Measurements from ENCODE around the gene CRAT. TPM values are rescaled to one million over a fixed set of nuclear protein-coding genes. Genes with fewer than 3 reads are reported as not detected.
A peak's percentile ranks its signal among the peaks of the same experiment; 100 is the strongest.
"Not testable (repeated sequence)": the region's sequence is repeated elsewhere in the genome, so short reads cannot be mapped to it uniquely, and the experiment has no call there.

The CRAT gene
- total and polyA plus RNA-seq, 11 donors = 37.0 to 126 (median 65.7) TPM

DNA sequence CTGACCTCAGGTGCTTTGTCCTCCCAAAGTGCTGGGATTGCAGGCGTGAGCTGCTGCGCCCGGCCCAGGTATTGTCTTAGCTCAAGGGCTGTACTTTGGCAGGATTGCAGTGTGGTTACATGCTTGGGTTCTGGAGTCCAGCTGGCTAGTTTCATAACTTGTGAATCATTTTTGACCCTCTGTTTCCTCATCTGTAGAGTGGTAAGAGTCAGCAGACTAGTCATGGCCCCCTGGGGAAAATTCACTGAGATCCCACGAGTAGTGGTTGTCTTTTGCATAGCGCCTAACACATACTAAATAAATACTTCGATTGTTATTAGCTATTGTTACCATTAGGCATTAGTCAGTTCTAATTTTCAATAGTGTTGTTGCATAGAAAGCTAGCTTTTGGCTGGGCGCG lies 14.9 kb upstream of the CRAT start:
- Histone ChIP-seq H3K27ac (no peak overlapping the region), H3K4me3 (no peak overlapping the region), H3K9me3 (no peaks in the 10 kb centered on the region), H3K4me1 (peaks cover 0 to 14% (median 0%) of the 10 kb centered on the region in 12 donors), H3K36me3 (peaks cover 0 to 94% (median 62%) of the 10 kb centered on the region in 9 donors), H3K27me3 (no peaks in the 10 kb centered on the region)
- DNase-seq (no peak), ATAC-seq (peak in 2 of 4 donors; percentile 12 to 37)
- intact Hi-C loops (cut with DNase I) = loop anchor here in 1 of 10 donors (5.0 kb wide), 1 partner anchor 672 kb away; no protein-coding TSS in a partner anchor
- no peak for TF ChIP-seq POLR2A (IDR thresholded peaks at IDR 0.05)
- TF ChIP-seq, protein P1, sequence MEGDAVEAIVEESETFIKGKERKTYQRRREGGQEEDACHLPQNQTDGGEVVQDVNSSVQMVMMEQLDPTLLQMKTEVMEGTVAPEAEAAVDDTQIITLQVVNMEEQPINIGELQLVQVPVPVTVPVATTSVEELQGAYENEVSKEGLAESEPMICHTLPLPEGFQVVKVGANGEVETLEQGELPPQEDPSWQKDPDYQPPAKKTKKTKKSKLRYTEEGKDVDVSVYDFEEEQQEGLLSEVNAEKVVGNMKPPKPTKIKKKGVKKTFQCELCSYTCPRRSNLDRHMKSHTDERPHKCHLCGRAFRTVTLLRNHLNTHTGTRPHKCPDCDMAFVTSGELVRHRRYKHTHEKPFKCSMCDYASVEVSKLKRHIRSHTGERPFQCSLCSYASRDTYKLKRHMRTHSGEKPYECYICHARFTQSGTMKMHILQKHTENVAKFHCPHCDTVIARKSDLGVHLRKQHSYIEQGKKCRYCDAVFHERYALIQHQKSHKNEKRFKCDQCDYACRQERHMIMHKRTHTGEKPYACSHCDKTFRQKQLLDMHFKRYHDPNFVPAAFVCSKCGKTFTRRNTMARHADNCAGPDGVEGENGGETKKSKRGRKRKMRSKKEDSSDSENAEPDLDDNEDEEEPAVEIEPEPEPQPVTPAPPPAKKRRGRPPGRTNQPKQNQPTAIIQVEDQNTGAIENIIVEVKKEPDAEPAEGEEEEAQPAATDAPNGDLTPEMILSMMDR (IDR thresholded peaks at IDR 0.05) = no peak
- WGBS, 4 donors = 90 to 95% (median 92%) methylated on average over 8 of the region's 8 CpGs

DNA sequence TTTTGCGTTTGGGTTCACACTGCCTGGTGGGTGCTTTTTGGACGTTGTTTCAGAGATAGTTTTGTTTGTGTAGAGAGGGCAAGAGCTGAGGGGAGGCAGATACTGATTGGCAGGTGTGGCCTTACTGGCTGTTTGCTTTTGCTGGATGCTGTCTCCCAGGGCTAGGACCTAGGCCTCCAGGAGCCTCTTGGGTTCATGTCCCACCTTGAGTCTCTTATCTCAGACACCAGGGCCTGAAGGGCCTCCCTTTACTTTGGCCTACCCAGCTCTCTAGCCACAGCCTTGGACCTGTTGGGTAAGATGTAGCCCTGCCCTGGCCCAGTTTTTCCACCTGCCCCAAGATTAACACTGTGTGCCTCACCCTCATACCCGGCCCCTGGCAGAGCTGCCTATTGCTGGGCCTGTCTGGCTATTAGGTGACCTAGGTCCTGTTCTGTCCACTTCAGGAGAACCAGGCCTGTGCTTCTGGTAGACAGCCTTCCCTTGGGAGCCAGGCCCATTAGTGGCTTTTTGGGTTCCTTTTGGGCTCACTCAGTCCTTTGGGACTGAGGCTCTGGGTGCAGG lies 14.0 kb upstream of the CRAT start:
- H3K36me3 ChIP-seq = peaks cover 0 to 90% (median 53%) of the 10 kb centered on the region in 9 donors

DNA sequence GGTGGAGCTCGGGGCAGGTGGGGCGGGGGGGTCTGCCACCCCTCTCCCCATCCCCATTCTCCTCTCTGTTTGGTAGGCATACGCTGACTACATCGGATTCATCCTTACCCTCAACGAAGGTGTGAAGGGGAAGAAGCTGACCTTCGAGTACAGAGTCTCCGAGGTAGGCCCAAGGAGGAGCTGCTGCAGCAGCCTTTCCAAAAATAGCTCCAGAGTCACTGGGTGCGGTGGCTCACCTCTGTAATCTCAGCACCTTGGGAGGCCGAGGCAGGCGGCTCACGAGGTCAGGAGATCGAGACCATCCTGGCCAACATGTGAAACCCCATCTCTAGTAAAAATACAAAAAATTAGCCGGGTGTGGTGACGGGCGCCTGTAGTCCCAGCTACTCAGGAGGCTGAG lies 12.4 kb upstream of the CRAT start:
- peaks cover 0 to 14% (median 0%) of the 10 kb centered on the region in 12 donors for H3K4me1 ChIP-seq
- DNase-seq; H3K4me3 ChIP-seq; H3K27ac ChIP-seq; H3K9me3 ChIP-seq; intact Hi-C loops (cut with DNase I); ATAC-seq; H3K27me3 ChIP-seq: not testable (repeated sequence)
- WGBS, 4 donors = 80 to 88% (median 82%) methylated on average over 15 of the region's 15 CpGs
- peaks cover 0 to 77% (median 45%) of the 10 kb centered on the region in 9 donors for H3K36me3 ChIP-seq

More for the DNA sequence above, 14.0 kb upstream of the CRAT start:
- Histone ChIP-seq H3K27me3 (no peaks in the 10 kb centered on the region), H3K4me1 (peaks cover 0 to 14% (median 0%) of the 10 kb centered on the region in 12 donors), H3K9me3 (no peaks in the 10 kb centered on the region), H3K27ac (no peak overlapping the region), H3K4me3 (no peak overlapping the region)
- TF ChIP-seq POLR2A (IDR thresholded peaks at IDR 0.05) = no peak
- TF ChIP-seq, protein P1 (IDR thresholded peaks at IDR 0.05) = no peak
- ATAC-seq (no peak), DNase-seq (no peak)
- intact Hi-C loops (cut with DNase I) = loop anchor here in 1 of 10 donors (5.0 kb wide), 1 partner anchor 673 kb away; no protein-coding TSS in a partner anchor
- 68 to 83% (median 73%) methylated on average over 3 of the region's 3 CpGs for WGBS, 4 donors

DNA sequence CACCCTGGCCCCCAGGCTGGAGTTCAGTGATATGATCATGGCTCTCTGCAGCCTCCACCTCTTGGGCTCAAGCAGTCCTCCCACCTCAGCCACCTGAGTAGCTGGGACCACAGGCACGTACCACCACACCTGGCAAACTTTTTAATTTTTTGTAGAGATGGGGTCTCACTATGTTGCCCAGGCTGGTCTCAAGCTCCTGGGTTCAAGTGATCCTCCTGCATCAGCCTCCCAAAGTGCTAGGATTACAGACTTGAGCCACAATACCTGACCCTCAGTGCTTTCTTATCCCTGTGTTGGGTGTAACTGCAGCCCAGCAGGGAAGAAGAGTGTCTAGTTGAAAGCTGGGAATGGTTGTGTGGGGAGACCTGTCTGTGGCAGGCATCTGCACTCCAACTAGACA lies 11.5 kb upstream of the CRAT start:
- Histone ChIP-seq H3K27ac (no peak overlapping the region), H3K36me3 (peaks cover 0 to 69% (median 41%) of the 10 kb centered on the region in 9 donors), H3K9me3 (no peaks in the 10 kb centered on the region), H3K4me1 (peaks cover 0 to 10% (median 0%) of the 10 kb centered on the region in 12 donors), H3K4me3 (no peak overlapping the region), H3K27me3 (no peaks in the 10 kb centered on the region)
- no peak for ATAC-seq
- intact Hi-C loops (cut with DNase I) = no loop called here
- 82 to 100% (median 95%) methylated on average over 1 of the region's 1 CpG for WGBS, 4 donors
- no peak for DNase-seq
- TF ChIP-seq, protein P1 (IDR thresholded peaks at IDR 0.05) = no peak
- no peak for TF ChIP-seq POLR2A (IDR thresholded peaks at IDR 0.05)

Data from heart left ventricle (tissue), 16 donors.